Spleen (tissue), 11 donors: Measurements from ENCODE around the gene CASKIN2. TPM values are rescaled to one million over a fixed set of nuclear protein-coding genes. Genes with fewer than 3 reads are reported as not detected.

ENCODE experiments used
- DNase-seq: peaks from one replicate; pipeline ENCODE4 v3.0.0-alpha.2; 2020
- H3K27ac ChIP-seq, 8 donors: fragments of 200-600 bp; sonication (generic) in 7 of 8; 1 replicate in 4 of 8; 2 replicates in 4 of 8; pipeline versions ENCODE4 v1.5.0 to v1.8.0; 2016 to 2021; ENCODE audit warnings: inconsistent platforms in 4 of 8, mild to moderate bottlenecking in 4 of 8, moderate library complexity in 1 of 8
- H3K27me3 ChIP-seq, 7 donors: fragments of 200-600 bp; sonication (generic) in 6 of 7; replicated peaks in 1 of 7; 1 replicate in 4 of 7; 2 replicates in 3 of 7; pipeline versions ENCODE4 v1.5.0 to v1.8.0; 2016 to 2021; ENCODE audit warnings: inconsistent platforms in 3 of 7, mild to moderate bottlenecking in 1 of 7
- H3K36me3 ChIP-seq, 6 donors: fragments of 200-600 bp; sonication (generic) in 5 of 6; 1 replicate in 4 of 6; 2 replicates in 2 of 6; pipeline versions ENCODE4 v1.5.0 to v1.8.0; 2016 to 2021; ENCODE audit warnings: inconsistent platforms in 2 of 6
- H3K4me1 ChIP-seq, 6 donors: fragments of 200-600 bp; sonication (generic) in 5 of 6; 1 replicate in 3 of 6; 2 replicates in 3 of 6; pipeline versions ENCODE4 v1.5.0 to v1.8.0; 2016 to 2021; ENCODE audit warnings: inconsistent platforms in 3 of 6
- H3K4me3 ChIP-seq, 8 donors: fragments of 200-600 bp; sonication (generic) in 7 of 8; 1 replicate in 4 of 8; 2 replicates in 4 of 8; pipeline versions ENCODE4 v1.5.0 to v1.8.0; 2016 to 2021; ENCODE audit warnings: inconsistent platforms in 4 of 8, mild to moderate bottlenecking in 4 of 8, moderate library complexity in 2 of 8
- H3K9me3 ChIP-seq, 8 donors: fragments of 200-600 bp; sonication (generic) in 7 of 8; 1 replicate in 4 of 8; 2 replicates in 4 of 8; pipeline versions ENCODE4 v1.5.0 to v1.8.0; 2016 to 2021; ENCODE audit warnings: inconsistent platforms in 4 of 8
- CTCF ChIP-seq, 11 experiments: fragments of 200-600 bp in 7 of 11; fragments of 450-650 bp in 4 of 11; sonication (generic) in 4 of 11; IDR thresholded peaks in 8 of 11; conservative IDR thresholded peaks in 3 of 11; 1 replicate in 7 of 11; 2 replicates in 4 of 11; pipeline versions ENCODE4 v1.4.0 to v1.8.0; 2016 to 2021; ENCODE audit warnings: antibody characterized with exemption in 11 of 11, inconsistent platforms in 4 of 11, mild to moderate bottlenecking in 1 of 11
- POLR2A ChIP-seq, 3 donors: fragments of 450-650 bp; IDR thresholded peaks; one replicate each; pipeline ENCODE4 v1.5.1; 2017; ENCODE audit warnings: antibody characterized with exemption in 3 of 3, mild to moderate bottlenecking in 1 of 3
- POLR2AphosphoS5 ChIP-seq, 3 donors: sonication (generic); formaldehyde crosslinking; IDR thresholded peaks; one replicate each; pipeline ENCODE4 v1.5.1; 2017; ENCODE audit warnings: antibody characterized with exemption in 3 of 3
- WGBS, 5 donors: extraction: QIAGEN DNeasy Blood & Tissue Kit in 3 of 5; methylation state at CpG; one replicate each; pipeline versions ENCODE4 v1.1.5 to v1.1.7; 2013 to 2018; 5-methylcytosine and 5-hydroxymethylcytosine counted together
- intact Hi-C: fragments of 100-400 bp; cut with DNase I; formaldehyde crosslinking; loops from one replicate; pipeline ENCODE4 v1.15.0; 2023; ENCODE audit warnings: low total_unique reads
- polyA plus RNA-seq, 3 donors: library from polyadenylated mRNA; stranded (reverse); fragments of 200-250 nt; gene quantifications; one replicate each; pipeline ENCODE4 v1.2.1, GENCODE V29; 2013
- total RNA-seq, 7 donors: library from RNA; depleted of rRNA in 3 of 7; stranded (reverse); fragments of >200 nt in 3 of 7; fragmentation: NEBNext Ultra II Directional in 4 of 7; extraction: Animal tissue kit (Norgen Biotek cat#: 25700) in 4 of 7; gene quantifications; one replicate each; pipeline versions ENCODE4 v1.1.0 to v1.2.1, GENCODE V29; 2016 to 2021
- donor health status: healthy with polysubstance abuse.
- donor health status: DM: no; HTN: no; CAD: no; lungs with moderate emphysema.
- donor health status: DM: no; HTN: no; CAD: no.
- donor health status: Bipolar disorder and iron deficiency.
- donor health status: healthy.
- donor health status: DM: no; HTN: no; CAD: no.
- donor health status: DM: yes; HTN: yes; CAD: no.

The CASKIN2 gene
- total and polyA plus RNA-seq, 10 donors, result 4.7 to 135 (median 41.9) TPM

DNA sequence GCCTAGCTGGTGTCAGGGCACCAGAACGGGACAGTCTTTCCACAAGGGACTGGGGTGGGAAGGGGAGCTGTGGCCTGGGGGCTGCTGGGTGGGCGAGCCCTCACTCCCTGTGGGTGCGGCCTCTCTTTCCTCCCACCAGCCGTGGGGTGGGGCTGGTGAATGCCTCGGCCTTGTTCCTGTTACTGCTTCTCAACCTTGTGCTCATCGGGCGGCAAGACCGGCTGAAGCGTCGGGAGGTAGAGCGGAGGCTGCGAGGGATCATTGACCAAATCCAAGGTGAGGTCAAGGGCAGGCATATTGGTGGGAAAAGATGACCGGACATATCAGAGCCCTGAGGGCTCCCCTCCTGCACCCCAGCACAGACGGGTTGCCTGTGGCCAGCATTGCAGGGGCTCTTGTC lies 29.2 kb downstream of the CASKIN2 start:
- peak overlapping the region; percentile 13 to 82 (median 67) for H3K27ac ChIP-seq

DNA sequence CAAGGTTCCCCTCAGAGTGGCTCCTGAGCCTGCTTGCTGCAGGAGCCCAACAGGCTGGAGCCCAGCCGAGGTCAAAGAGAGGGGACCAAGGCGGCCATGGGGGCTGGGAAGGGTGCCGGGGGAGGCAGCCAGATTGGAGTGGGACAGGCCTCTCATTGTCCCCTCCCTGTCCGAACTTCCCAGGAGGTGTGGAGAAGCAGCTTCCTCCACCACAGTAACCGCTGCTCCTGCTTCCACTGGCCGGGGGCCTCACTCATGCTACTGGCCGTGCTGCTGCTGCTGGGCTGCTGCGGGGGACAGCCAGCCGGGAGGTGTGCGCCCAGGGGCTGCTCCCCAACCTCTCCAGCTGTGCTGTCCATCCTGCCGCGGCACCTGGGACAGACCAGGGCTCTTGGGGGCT lies 29.6 kb downstream of the CASKIN2 start:
- 65 to 86% (median 83%) methylated on average over 5 to 12 of the region's 12 CpGs for WGBS, 5 donors
- intact Hi-C loops, result no loop called here
- TF ChIP-seq POLR2AphosphoS5 (IDR thresholded peaks at IDR 0.05), result no peak
- TF ChIP-seq POLR2A (IDR thresholded peaks at IDR 0.05), result no peak
- no peak for TF ChIP-seq CTCF (IDR thresholded peaks at IDR 0.05 in 8 of 11, conservative IDR thresholded peaks at IDR 0.05 in 3 of 11)
- peaks cover 0 to 44% (median 0%) of the 10 kb centered on the region in 6 donors for H3K36me3 ChIP-seq
- H3K4me3 ChIP-seq, result no peak overlapping the region
- peak overlapping the region; percentile 13 to 82 (median 67) for H3K27ac ChIP-seq
- no peaks in the 10 kb centered on the region for H3K27me3 ChIP-seq
- DNase-seq, result peak; percentile 46
- peaks cover 16 to 92% (median 55%) of the 10 kb centered on the region in 6 donors for H3K4me1 ChIP-seq
- no peaks in the 10 kb centered on the region for H3K9me3 ChIP-seq

More for the DNA sequence above, 29.2 kb downstream of the CASKIN2 start:
- Histone ChIP-seq H3K36me3 (peaks cover 0 to 48% (median 1%) of the 10 kb centered on the region in 6 donors), H3K4me1 (peaks cover 16 to 92% (median 57%) of the 10 kb centered on the region in 6 donors), H3K4me3 (no peak overlapping the region), H3K27me3 (no peaks in the 10 kb centered on the region), H3K9me3 (no peaks in the 10 kb centered on the region)
- 73 to 81% (median 78%) methylated on average over 14 of the region's 14 CpGs for WGBS, 5 donors
- intact Hi-C loops, result no loop called here
- no peak for TF ChIP-seq CTCF (IDR thresholded peaks at IDR 0.05 in 8 of 11, conservative IDR thresholded peaks at IDR 0.05 in 3 of 11)
- no peak for TF ChIP-seq POLR2A (IDR thresholded peaks at IDR 0.05)
- no peak for TF ChIP-seq POLR2AphosphoS5 (IDR thresholded peaks at IDR 0.05)
- no peak for DNase-seq

DNA sequence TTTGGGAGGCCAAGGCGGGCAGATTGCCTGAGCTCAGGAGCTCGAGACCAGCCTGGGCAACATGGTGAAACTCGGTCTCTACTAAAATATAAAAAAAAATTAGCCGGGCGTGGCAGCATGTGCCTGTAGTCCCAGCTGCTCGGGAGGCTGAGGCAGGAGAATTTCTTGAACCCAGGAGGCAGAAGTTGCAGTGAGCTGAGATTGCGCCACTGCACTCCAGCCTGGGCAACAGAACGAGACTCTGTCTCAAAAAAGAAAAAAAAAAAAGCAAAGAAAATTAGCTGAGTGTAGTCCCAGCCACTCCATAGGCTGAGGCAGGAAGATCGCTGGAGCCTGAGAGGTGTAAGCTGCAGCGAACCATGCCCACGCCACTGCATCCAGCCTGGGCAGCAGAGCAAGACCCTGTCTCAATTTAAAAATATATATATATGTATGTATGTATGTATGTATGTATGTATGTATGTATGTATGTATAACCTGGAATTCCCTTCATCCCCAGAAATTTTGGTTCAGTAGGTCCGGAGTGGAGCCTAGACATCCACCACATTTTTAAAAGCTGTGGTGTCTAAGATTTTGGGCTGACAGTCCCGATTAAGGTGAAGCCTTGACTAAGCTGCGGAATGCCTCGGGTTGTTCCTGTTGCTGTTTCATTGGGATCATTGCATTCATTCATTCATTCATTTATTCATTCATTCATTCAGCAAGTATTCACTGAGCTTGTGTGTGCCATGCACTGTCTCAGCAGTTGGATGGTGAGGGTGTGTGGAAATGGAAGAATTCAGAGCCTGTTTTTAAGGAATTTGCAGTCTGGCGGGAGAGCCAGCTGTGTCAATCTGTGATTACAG lies 33.0 kb downstream of the CASKIN2 start:
- H3K9me3 ChIP-seq, result no peaks in the 10 kb centered on the region
- no peak overlapping the region for H3K4me3 ChIP-seq
- peaks cover 0 to 48% (median 0%) of the 10 kb centered on the region in 6 donors for H3K36me3 ChIP-seq
- no peak for DNase-seq
- H3K27me3 ChIP-seq, result no peaks in the 10 kb centered on the region
- 83 to 92% (median 87%) methylated on average over 16 of the region's 16 CpGs for WGBS, 5 donors
- no peak for TF ChIP-seq POLR2A (IDR thresholded peaks at IDR 0.05)
- TF ChIP-seq POLR2AphosphoS5 (IDR thresholded peaks at IDR 0.05), result no peak
- TF ChIP-seq CTCF (IDR thresholded peaks at IDR 0.05 in 8 of 11, conservative IDR thresholded peaks at IDR 0.05 in 3 of 11), result no peak
- intact Hi-C loops, result no loop called here
- peaks cover 7 to 80% (median 35%) of the 10 kb centered on the region in 6 donors for H3K4me1 ChIP-seq
- peak overlapping the region in 2 of 8 donors; percentile 18 to 48 for H3K27ac ChIP-seq
